ENCODE results near the gene FUOM. TPM values are rescaled to one million over a fixed set of nuclear protein-coding genes. Genes with fewer than 3 reads are reported as not detected.

The FUOM gene
- total RNA-seq, 3 donors from 2014 or later, result 13.8 to 31.5 (median 31.2) TPM

- no peaks in the 10 kb centered on the region for H3K9me3 ChIP-seq
- peaks cover 0 to 7% of the 10 kb centered on the region in 2 donors for H3K4me1 ChIP-seq
- H3K27ac ChIP-seq, result no peak overlapping the region
- intact Hi-C loops (cut with DNase I; ENCODE audit: low total_unique reads), result no loop called here
- H3K27me3 ChIP-seq, result no peaks in the 10 kb centered on the region
- TF ChIP-seq POLR2AphosphoS5 (IDR thresholded peaks at IDR 0.05), result no peak
- TF ChIP-seq, protein P1, sequence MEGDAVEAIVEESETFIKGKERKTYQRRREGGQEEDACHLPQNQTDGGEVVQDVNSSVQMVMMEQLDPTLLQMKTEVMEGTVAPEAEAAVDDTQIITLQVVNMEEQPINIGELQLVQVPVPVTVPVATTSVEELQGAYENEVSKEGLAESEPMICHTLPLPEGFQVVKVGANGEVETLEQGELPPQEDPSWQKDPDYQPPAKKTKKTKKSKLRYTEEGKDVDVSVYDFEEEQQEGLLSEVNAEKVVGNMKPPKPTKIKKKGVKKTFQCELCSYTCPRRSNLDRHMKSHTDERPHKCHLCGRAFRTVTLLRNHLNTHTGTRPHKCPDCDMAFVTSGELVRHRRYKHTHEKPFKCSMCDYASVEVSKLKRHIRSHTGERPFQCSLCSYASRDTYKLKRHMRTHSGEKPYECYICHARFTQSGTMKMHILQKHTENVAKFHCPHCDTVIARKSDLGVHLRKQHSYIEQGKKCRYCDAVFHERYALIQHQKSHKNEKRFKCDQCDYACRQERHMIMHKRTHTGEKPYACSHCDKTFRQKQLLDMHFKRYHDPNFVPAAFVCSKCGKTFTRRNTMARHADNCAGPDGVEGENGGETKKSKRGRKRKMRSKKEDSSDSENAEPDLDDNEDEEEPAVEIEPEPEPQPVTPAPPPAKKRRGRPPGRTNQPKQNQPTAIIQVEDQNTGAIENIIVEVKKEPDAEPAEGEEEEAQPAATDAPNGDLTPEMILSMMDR (IDR thresholded peaks at IDR 0.05), result no peak
- TF ChIP-seq POLR2A (IDR thresholded peaks at IDR 0.05), result no peak
- DNase-seq (ENCODE audit: low spot score in 2 of 2), result no peak
- H3K36me3 ChIP-seq, result no peaks in the 10 kb centered on the region
- no peak overlapping the region for H3K4me3 ChIP-seq
Measured at GRCh38 chr10:133310399-133310755, 47.4 kb downstream of the FUOM start.

- H3K36me3 ChIP-seq, result no peaks in the 10 kb centered on the region
- H3K4me1 ChIP-seq, result peaks cover 0 to 7% of the 10 kb centered on the region in 2 donors
- H3K27me3 ChIP-seq, result no peaks in the 10 kb centered on the region
- no peaks in the 10 kb centered on the region for H3K9me3 ChIP-seq
- peak overlapping the region; percentile 98 to 99 for H3K27ac ChIP-seq
- H3K4me3 ChIP-seq, result peak overlapping the region in 2 of 3 donors; percentile 92 to 99
- TF ChIP-seq, protein P1 (IDR thresholded peaks at IDR 0.05), result no peak
- TF ChIP-seq POLR2A (IDR thresholded peaks at IDR 0.05), result no peak
- peak in 1 of 2 donors; percentile 47 for DNase-seq (ENCODE audit: low spot score in 2 of 2)
- intact Hi-C loops (cut with DNase I; ENCODE audit: low total_unique reads), result no loop called here
Measured at GRCh38 chr10:133309720-133310398, 48.0 kb downstream of the FUOM start.

DNA sequence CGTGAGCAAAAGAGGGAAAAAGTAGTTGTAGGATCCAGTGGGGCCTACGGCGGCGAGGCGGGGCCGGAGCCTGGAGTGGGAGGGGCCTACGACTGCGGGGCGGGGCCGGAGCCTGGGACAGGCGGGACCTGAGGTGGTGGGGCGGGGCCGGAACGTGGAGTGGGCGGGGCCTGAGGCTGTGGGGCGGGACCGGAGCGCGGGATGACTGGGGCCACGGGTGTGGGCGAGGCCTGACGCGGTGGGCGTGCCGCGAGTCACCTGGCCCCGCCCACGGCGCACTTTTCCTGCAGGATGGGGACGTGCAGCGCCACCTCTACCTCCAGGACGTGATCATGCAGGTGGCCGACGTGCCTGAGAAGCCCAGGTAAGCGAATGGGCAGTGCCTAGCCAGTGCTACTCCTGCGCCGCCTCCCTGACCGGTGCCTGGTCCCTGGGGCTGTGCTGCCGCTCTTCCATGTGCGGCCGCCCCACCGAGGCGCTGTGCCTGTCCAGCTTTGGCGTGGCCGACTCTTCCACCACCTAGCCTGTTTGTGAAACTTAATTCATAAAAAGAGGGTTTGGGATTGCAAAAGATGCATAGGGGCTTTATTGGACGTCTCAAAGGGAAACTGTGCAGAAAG lies 48.6 kb downstream of the FUOM start:
- TF ChIP-seq, protein P1 (IDR thresholded peaks at IDR 0.05), result no peak
- peak overlapping the region; percentile 98 to 99 for H3K27ac ChIP-seq
- peak overlapping the region; percentile 87 to 99 (median 92) for H3K4me3 ChIP-seq
- peaks cover 0 to 7% of the 10 kb centered on the region in 2 donors for H3K4me1 ChIP-seq
- no peaks in the 10 kb centered on the region for H3K9me3 ChIP-seq
- intact Hi-C loops (cut with DNase I; ENCODE audit: low total_unique reads), result no loop called here
- no peaks in the 10 kb centered on the region for H3K36me3 ChIP-seq
- H3K27me3 ChIP-seq, result no peaks in the 10 kb centered on the region
- peak; percentile 92 to 99 for DNase-seq (ENCODE audit: low spot score in 2 of 2)

DNA sequence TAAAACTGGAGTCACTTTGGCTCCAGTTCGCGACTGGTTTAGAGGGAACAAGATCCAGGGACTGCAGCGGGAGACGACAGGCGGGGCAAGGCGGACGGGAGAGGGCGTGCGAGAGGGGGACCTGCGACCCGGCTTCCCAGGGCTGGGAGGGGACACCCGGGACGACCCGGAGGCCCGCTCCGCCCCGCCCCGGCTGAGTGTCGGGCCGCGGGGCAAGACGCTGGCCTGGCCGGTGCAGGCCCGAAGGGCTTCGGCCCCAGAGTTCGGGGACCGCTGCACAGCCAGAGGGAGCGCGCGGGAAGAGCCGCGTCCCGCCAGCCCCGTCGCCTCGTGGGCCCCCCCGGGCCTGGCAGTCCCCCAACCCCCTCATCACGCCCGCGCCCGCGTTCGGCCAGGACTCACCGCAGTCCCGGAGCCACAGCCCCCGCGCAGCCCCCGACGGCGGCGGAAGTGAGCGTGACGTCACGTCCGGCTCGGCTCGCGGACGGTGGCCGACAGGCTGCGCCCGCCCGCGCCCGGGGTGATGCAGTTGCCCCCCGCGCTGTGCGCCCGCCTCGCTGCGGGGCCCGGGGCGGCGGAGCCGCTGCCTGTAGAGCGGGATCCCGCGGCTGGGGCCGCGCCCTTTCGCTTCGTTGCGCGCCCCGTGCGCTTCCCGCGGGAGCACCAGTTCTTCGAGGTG lies 49.3 kb downstream of the FUOM start, which contains the start of the genes TUBGCP2 and ZNF511:
TSS of gene TUBGCP2 (minus strand) at position 452 of the 679 bp plus-strand sequence. CDS start 5,931 bp downstream, outside the sequence.
TSS of gene ZNF511 (plus strand) at position 494 of the 679 bp plus-strand sequence. CDS start at position 524, 30 bp downstream.
- DNase-seq (ENCODE audit: low spot score in 2 of 2), result peak; percentile 83 to 85
- Histone ChIP-seq H3K27ac (peak within 1 kb of the TSS; percentile 98 to 99), H3K9me3 (no peaks in the 10 kb centered on the region), H3K36me3 (no peaks in the 10 kb centered on the region), H3K27me3 (no peaks in the 10 kb centered on the region), H3K4me1 (peaks cover 0 to 7% of the 10 kb centered on the region in 2 donors), H3K4me3 (peak within 1 kb of the TSS; percentile 87 to 99 (median 92))
- TF ChIP-seq POLR2AphosphoS5 (IDR thresholded peaks at IDR 0.05), result peak; percentile 75 to 89 (median 81)
- TF ChIP-seq, protein P1 (IDR thresholded peaks at IDR 0.05), result no peak
- intact Hi-C loops (cut with DNase I; ENCODE audit: low total_unique reads), result no loop called here
